ENCODE results near the gene DPEP1.
"Not testable (repeated sequence)": the region's sequence is repeated elsewhere in the genome, so short reads cannot be mapped to it uniquely, and the experiment has no call there.

DPEP1 gene

GRCh38 chr16:89621698-89622409, 8.4 kb downstream of the DPEP1 start:
- DNase-seq = no peak

GRCh38 chr16:89623511-89624261, 10.2 kb downstream of the DPEP1 start:
- no peak for DNase-seq

GRCh38 chr16:89624777-89625761, 11.6 kb downstream of the DPEP1 start:
- no peak for DNase-seq

- no peak for DNase-seq
Measured at GRCh38 chr16:89629827-89630610, 16.6 kb downstream of the DPEP1 start.

GRCh38 chr16:89633064-89633631, 19.7 kb downstream of the DPEP1 start:
- DNase-seq = no peak

- not testable (repeated sequence) for DNase-seq
Measured at GRCh38 chr16:89634463-89635385, 21.3 kb downstream of the DPEP1 start.

- DNase-seq = no peak
Measured at GRCh38 chr16:89636663-89637062, 23.2 kb downstream of the DPEP1 start.

- DNase-seq = no peak
Measured at GRCh38 chr16:89637379-89637778, 23.9 kb downstream of the DPEP1 start.

- no peak for DNase-seq
Measured at GRCh38 chr16:89638455-89638854, 25.0 kb downstream of the DPEP1 start.

GRCh38 chr16:89639385-89639784, 25.9 kb downstream of the DPEP1 start:
- DNase-seq = no peak

GRCh38 chr16:89641458-89642119, 28.1 kb downstream of the DPEP1 start:
- DNase-seq = no peak

GRCh38 chr16:89642574-89642973, 29.1 kb downstream of the DPEP1 start:
- DNase-seq = no peak

GRCh38 chr16:89643769-89644300, 30.4 kb downstream of the DPEP1 start:
- DNase-seq = no peak

GRCh38 chr16:89645122-89645521, 31.7 kb downstream of the DPEP1 start:
- no peak for DNase-seq

GRCh38 chr16:89646270-89646669, 32.8 kb downstream of the DPEP1 start:
- DNase-seq = no peak

- DNase-seq = no peak
Measured at GRCh38 chr16:89646906-89647305, 33.5 kb downstream of the DPEP1 start.

- no peak for DNase-seq
Measured at GRCh38 chr16:89651584-89651983, 38.1 kb downstream of the DPEP1 start.

GRCh38 chr16:89653656-89654295, 40.3 kb downstream of the DPEP1 start:
- DNase-seq = no peak

GRCh38 chr16:89655062-89655643, 41.7 kb downstream of the DPEP1 start:
- DNase-seq = no peak
